DOHH2 (cell line): ENCODE measurements around the gene RALA.

Experiments used
- EZH2phosphoT487 ChIP-seq: fragments of 200-600 bp; sonication (generic); IDR thresholded peaks from 2 replicates; pipeline ENCODE4 v1.6.1; 2017; ENCODE audit warnings: borderline replicate concordance, mild to moderate bottlenecking, antibody characterized with exemption, low read length, moderate library complexity, mixed read lengths
- TF ChIP-seq, protein P1 (sequence below): fragments of 200-600 bp; sonication (generic); IDR thresholded peaks from one replicate; pipeline ENCODE4 v1.5.1; 2014; ENCODE audit warnings: antibody characterized with exemption, mild to moderate bottlenecking, low read depth, low read length; ENCODE audit not compliant: poor library complexity, severe bottlenecking

GRCh38 chr7:39721345-39721744 is 98.0 kb downstream of the RALA start:
- TF ChIP-seq, protein P1, sequence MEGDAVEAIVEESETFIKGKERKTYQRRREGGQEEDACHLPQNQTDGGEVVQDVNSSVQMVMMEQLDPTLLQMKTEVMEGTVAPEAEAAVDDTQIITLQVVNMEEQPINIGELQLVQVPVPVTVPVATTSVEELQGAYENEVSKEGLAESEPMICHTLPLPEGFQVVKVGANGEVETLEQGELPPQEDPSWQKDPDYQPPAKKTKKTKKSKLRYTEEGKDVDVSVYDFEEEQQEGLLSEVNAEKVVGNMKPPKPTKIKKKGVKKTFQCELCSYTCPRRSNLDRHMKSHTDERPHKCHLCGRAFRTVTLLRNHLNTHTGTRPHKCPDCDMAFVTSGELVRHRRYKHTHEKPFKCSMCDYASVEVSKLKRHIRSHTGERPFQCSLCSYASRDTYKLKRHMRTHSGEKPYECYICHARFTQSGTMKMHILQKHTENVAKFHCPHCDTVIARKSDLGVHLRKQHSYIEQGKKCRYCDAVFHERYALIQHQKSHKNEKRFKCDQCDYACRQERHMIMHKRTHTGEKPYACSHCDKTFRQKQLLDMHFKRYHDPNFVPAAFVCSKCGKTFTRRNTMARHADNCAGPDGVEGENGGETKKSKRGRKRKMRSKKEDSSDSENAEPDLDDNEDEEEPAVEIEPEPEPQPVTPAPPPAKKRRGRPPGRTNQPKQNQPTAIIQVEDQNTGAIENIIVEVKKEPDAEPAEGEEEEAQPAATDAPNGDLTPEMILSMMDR = no peak
- TF ChIP-seq EZH2phosphoT487 = no peak
